ENCODE results near the gene POLE.

GRCh38 chr12:132685400-132685799 is 1.7 kb downstream of the POLE start:
- TF ChIP-seq CTCF (IDR thresholded peaks at IDR 0.05; ENCODE audit: low read depth, low read length) = no peak
- TF ChIP-seq EZH2phosphoT487 (IDR thresholded peaks at IDR 0.05; ENCODE audit: low read depth) = no peak
